ENCODE results near the gene EIF4EBP2.

Gene EIF4EBP2

GRCh38 chr10:70432561-70433263 is 28.8 kb downstream of the EIF4EBP2 start:
- no peak for DNase-seq (ENCODE audit: low read depth)

GRCh38 chr10:70433581-70434280 is 29.8 kb downstream of the EIF4EBP2 start:
- DNase-seq (ENCODE audit: low read depth): no peak

GRCh38 chr10:70435241-70436085 is 31.5 kb downstream of the EIF4EBP2 start:
- DNase-seq (ENCODE audit: low read depth): no peak

- no peak for DNase-seq (ENCODE audit: low read depth)
Observed at GRCh38 chr10:70437721-70438120, 33.8 kb downstream of the EIF4EBP2 start.

GRCh38 chr10:70440296-70441160 is 36.6 kb downstream of the EIF4EBP2 start:
- no peak for DNase-seq (ENCODE audit: low read depth)

GRCh38 chr10:70441161-70441894 is 37.4 kb downstream of the EIF4EBP2 start, which contains the start of gene NODAL:
NODAL (minus strand) TSS chr10:70441681; CDS start chr10:70441667, 14 bp downstream.
- no peak for DNase-seq (ENCODE audit: low read depth)

- DNase-seq (ENCODE audit: low read depth): no peak
Observed at GRCh38 chr10:70441895-70442309, 38.0 kb downstream of the EIF4EBP2 start.

- no peak for DNase-seq (ENCODE audit: low read depth)
Observed at GRCh38 chr10:70442332-70442988, 38.5 kb downstream of the EIF4EBP2 start.

- no peak for DNase-seq (ENCODE audit: low read depth)
Observed at GRCh38 chr10:70444744-70445143, 40.8 kb downstream of the EIF4EBP2 start.

GRCh38 chr10:70445718-70446657 is 42.0 kb downstream of the EIF4EBP2 start:
- DNase-seq (ENCODE audit: low read depth): peak; percentile 93

- DNase-seq (ENCODE audit: low read depth): peak; percentile 23
Observed at GRCh38 chr10:70448236-70448635, 44.3 kb downstream of the EIF4EBP2 start.

- DNase-seq (ENCODE audit: low read depth): no peak
Observed at GRCh38 chr10:70455213-70455630, 51.3 kb downstream of the EIF4EBP2 start.

- peak; percentile 37 for DNase-seq (ENCODE audit: low read depth)
Observed at GRCh38 chr10:70456164-70456563, 52.2 kb downstream of the EIF4EBP2 start.

- DNase-seq (ENCODE audit: low read depth): no peak
Observed at GRCh38 chr10:70457759-70458305, 53.9 kb downstream of the EIF4EBP2 start.

- peak; percentile 76 for DNase-seq (ENCODE audit: low read depth)
Observed at GRCh38 chr10:70458329-70459060, 54.5 kb downstream of the EIF4EBP2 start.

- no peak for DNase-seq (ENCODE audit: low read depth)
Observed at GRCh38 chr10:70459061-70459773, 55.3 kb downstream of the EIF4EBP2 start.

- no peak for DNase-seq (ENCODE audit: low read depth)
Observed at GRCh38 chr10:70459774-70460490, 56.0 kb downstream of the EIF4EBP2 start.
